Globus pallidus (tissue), 1 donor: ENCODE measurements around the gene NR2E3.
"Not testable (repeated sequence)": the region's sequence is repeated elsewhere in the genome, so short reads cannot be mapped to it uniquely, and the experiment has no call there.

ENCODE experiments used
- DNase-seq: peaks from one replicate; pipeline ENCODE4 v3.0.0-alpha.2; 2015; ENCODE audit warnings: low spot score

Gene NR2E3

DNA sequence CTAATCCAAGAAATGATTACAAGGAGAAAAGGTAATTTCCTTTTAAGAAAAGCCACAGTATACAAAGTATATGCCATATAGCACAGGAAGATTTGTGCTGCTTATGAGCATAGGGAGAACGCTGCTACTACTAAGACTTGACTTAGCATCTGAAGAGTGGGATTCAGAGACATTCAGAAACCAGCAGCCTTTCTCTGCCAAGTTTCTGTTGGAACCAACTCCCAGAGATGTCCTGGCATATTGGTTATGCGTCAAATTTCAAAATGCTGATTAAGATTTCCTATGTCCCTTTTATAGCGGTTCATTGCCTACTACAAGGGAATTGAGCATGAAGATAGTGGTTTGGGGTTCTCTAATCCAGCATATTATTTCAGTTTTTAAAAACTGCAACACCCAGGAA lies 4.9 kb downstream of the NR2E3 start:
- DNase-seq = no peak

DNA sequence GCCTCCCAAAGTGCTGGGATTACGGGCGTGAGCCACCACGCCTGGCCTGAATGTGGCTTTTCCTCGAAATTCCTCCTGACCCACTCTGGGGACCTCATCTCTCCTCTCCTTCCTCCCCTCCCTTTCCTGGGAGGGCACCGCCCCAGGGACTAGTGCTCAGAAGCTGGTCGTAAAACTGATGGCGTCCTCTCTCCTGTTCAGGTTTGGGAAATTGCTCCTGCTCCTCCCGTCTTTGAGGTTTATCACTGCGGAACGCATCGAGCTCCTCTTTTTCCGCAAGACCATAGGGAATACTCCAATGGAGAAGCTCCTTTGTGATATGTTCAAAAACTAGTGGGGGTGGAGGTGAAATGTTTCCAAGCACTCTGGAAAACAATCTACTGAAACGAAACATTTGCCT lies 7.0 kb downstream of the NR2E3 start:
- DNase-seq = no peak

DNA sequence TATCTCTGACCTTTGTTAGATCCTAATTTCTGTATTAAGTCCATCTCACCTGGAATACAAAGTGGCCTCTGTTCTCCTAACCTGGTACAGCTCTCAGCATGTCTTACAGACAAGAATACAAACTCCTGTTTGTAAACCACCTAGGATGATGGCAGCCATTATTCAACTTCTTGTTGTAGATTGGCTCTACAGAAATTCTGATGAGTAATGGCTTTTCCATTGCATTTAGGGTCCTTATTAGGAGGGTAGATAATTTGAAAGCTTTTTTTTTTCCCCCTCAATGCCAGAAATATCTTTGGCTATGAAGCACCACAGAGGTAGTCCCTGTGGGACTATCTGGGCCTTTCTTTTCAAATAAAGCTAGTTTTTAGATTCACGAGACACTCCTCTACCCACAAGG lies 9.8 kb downstream of the NR2E3 start:
- no peak for DNase-seq

DNA sequence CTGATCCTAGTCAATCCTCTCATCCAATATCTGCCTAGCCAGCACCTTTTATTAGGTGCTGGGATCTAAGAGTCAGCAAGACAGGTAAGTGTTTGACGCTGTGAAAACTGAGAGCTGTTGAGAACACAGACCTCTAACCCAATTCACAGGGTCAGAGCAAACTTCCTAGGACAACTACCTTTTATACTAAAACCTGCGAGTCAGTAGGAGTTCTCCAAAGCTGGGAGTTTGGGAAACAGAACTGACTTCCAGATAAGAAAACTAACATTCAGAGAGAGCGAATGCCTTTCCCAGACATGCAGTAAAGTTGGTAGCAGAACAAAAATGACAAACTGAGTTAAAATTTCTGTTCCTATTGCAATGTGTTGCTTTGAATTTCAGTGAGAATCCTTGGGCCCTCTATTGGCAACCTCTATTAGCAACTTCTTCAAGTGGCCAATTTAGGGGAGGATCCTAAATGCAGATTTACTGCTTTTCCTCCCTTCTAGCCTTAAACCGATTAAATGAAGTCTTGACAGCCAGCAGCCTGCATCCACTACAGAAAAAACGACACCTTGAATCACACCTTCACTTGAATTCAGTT lies 11.3 kb downstream of the NR2E3 start:
- DNase-seq = no peak

DNA sequence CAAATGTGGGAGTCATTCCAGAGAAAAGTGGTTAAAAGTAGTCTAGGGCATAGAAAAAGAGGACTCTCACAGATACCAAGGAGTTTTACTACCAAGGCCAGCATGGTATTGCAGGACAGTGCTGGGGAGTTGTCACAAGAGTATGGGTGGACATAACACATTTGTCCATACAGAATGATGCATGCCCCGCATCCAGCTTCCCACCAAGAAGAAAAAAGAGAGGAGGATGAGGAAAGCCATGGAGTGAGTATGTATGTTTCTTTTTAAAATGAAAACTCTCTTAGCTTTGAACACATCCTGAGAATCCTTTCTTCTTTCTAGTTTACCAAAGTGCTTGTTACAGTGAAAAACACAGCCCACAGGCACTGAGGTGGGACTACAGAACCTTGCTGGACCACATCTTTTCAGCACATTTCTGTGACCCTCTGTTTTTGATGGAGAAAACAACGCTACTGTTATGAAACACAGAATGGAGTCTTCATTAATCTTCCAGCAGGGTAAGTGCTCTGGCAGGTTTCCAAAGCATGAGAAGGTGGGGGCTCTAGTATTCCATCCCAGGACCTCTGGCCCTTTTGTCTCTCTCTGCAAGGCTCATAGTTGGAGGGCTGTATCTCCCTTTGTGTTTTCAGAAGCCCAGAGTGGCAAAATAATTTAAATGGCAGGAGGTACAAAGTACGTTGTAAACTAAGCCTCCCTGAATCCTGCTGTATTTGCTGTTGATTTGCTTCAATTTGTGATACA lies 12.7 kb downstream of the NR2E3 start:
- no peak for DNase-seq

DNA sequence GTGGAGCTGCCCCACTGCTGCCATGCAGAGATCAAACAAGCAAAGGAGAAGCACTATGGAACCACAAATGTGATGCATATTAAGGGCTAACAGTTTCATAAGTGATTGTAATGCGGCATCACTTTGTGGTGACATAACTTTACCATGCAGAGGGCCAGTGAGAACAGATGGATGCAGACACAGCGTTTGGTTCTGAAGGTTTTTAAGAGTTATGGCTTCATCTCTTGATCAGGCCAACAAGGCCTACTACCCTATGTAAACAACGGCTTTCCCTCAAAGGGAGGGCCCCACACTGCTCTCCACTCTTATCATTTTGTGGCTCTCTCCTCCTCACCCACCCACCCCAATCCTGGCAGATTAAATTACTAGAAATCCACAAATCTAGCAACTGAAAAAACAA lies 13.4 kb downstream of the NR2E3 start:
- DNase-seq = no peak

DNA sequence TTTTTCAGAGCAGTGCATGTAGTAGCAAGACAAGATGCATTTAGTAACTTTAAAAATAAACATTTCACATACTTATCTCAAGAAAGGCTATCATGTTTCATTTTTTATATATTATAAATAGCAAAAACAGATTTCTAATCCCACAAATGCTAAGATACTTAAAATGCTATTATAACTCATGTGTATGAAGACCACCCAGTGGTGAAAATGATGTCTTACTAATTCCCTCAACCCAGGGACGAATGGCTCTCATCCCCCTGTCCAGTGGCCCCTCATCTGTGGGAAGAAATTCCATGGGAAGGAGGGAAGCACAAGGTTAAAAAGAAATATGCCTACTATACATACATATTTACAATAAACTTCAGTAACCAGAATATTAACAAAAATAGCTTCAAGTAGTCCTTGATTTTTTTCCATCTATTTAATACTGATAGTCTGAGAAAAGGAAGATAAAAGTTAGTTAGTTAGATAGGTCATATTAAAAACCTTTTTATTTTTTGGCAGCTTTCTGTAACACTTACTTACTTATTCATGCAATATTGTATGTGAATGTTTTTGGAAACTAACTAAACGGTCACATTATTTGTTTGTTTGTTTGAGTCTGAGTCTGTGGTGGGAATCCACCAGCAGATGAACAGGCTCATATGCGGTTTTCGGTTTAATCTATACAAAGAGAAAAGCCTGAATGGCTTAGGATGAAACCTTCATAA lies 14.8 kb downstream of the NR2E3 start:
- DNase-seq = no peak

DNA sequence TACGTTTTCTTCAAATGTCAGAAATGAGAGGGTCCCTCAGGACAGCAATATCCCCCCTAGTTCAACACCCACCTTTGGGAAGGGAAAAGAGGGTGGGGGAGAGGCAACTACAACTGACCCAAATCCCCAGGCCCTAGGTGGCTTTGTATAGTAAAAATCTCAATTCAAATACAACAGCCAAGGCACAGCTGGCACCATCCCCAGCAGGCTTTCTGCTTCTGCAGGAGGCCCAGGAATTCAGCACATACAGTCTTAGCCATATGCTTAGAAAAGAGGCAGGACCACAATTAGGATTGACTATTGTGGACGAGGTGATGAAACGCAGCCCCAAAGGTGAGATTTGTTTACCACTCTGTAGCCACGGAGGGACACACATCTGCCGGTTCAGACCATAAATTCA lies 15.8 kb downstream of the NR2E3 start:
- no peak for DNase-seq

DNA sequence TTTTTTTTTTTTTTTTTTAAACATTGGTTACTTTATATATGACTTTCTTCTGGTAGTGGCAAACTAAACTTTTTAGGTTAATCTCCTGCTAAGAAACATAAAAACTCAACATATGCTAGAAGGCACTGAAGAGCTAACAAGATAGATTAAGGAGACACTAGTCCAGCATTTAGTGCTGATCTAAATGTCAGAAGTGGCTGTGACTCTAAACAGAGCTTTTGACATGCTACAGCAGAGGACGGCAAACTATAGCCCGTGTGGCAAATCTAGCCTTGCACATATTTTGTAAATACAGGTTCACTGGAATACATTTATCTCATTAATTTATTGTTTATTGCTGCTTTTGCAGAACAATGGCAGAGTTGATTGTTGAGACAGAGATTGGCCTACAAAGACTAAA lies 20.6 kb downstream of the NR2E3 start:
- DNase-seq = no peak

DNA sequence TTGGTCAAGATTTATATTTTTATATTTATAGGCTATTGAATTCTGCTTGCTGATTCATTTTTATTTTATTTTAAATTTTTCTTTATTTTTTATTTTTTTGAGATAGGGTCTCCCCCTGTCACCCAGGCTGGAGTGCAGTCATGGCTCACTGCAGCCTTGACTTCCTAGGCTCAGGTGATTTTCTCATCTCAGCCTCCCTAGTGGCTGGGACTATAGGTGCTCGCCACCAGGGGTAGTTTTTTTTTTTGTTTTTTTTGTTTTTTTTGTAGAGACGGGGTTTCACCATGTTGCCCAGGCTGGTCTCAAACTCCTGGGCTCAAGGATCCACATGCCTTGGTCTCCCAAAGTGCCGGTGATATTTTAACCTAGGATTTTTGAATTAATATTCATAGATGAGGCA lies 31.2 kb downstream of the NR2E3 start:
- no peak for DNase-seq

DNA sequence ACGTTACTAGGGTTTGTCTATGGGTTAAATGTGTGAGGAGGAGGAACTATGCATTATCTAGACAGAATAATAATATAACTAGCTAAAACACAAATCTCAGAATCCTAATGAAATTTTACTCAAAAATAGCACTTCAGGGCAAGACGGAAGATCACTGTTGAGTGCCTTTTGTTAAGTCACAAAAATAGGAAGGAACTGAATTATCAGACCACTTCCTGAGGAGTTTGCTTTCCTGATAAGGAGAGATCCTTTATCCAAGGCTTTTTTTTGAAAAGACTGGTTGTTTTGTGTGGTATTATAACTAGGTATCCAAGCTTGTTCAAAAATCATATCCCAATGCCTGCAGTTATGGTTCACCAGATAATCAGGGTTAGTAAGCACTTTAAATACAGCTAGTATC lies 34.6 kb downstream of the NR2E3 start:
- no peak for DNase-seq

DNA sequence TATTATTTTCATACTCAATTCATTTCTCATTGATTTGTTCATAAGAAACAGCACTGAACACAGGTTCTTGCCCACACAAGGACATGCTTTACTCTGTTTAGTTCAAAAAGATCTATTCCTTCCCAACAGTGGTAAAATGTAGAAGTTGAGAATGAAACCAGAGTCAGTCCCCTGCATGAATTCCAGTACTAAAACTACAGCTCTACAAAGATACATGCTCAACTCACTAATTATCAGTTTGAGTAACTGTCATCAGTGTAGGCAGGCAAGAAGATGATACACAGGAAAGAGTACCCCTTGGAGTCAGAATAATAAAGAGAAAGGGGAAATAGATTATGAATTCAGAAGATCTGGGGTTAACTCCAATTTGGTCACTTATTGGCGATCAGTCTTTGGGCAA lies 43.2 kb downstream of the NR2E3 start:
- DNase-seq = no peak

DNA sequence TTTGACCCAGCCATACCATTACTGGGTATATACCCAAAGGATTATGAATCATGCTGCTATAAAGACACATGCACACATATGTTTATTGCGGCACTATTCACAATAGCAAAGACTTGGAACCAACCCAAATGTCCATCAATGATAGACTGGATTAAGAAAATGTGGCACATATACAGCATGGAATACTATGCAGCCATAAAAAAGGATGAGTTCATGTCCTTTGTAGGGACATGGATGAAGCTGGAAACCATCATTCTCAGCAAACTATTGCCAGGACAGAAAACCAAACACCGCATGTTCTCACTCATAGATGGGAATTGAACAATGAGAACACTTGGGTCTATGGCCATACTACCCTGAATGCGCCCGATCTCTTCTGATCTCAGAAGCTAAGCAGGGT lies 47.9 kb downstream of the NR2E3 start:
- DNase-seq = not testable (repeated sequence)
